NCI-H2171 (cell line): Measurements from ENCODE around the gene MAPK7.

Experiments used
- DNase-seq: peaks from one replicate; lab custom pipeline; 2025; lab: John Stamatoyannopoulos, UW

MAPK7 gene

GRCh38 chr17:19363460-19364035 is 14.8 kb upstream of the MAPK7 start:
- DNase-seq, result no peak

- DNase-seq, result no peak
Observed at GRCh38 chr17:19364699-19365498, 13.4 kb upstream of the MAPK7 start.

GRCh38 chr17:19365499-19365817 is 12.8 kb upstream of the MAPK7 start:
- DNase-seq, result no peak

- DNase-seq, result no peak
Observed at GRCh38 chr17:19365833-19366636, 12.3 kb upstream of the MAPK7 start.

- no peak for DNase-seq
Observed at GRCh38 chr17:19366637-19366972, 11.7 kb upstream of the MAPK7 start.

- no peak for DNase-seq
Observed at GRCh38 chr17:19368229-19368628, 10.1 kb upstream of the MAPK7 start.

GRCh38 chr17:19369107-19369778 is 9.1 kb upstream of the MAPK7 start:
- DNase-seq, result no peak

GRCh38 chr17:19369846-19370492 is 8.3 kb upstream of the MAPK7 start:
- DNase-seq, result no peak

GRCh38 chr17:19370493-19370960 is 7.8 kb upstream of the MAPK7 start:
- no peak for DNase-seq

- DNase-seq, result no peak
Observed at GRCh38 chr17:19371259-19372010, 6.9 kb upstream of the MAPK7 start.

- no peak for DNase-seq
Observed at GRCh38 chr17:19372011-19372370, 6.3 kb upstream of the MAPK7 start.

GRCh38 chr17:19372439-19372838 is 5.9 kb upstream of the MAPK7 start:
- no peak for DNase-seq

GRCh38 chr17:19372866-19373504 is 5.3 kb upstream of the MAPK7 start:
- DNase-seq, result no peak

GRCh38 chr17:19374136-19374535 is 4.2 kb upstream of the MAPK7 start:
- DNase-seq, result no peak

GRCh38 chr17:19375732-19376131 is 2.6 kb upstream of the MAPK7 start:
- DNase-seq, result no peak

GRCh38 chr17:19376811-19377210 is 1.5 kb upstream of the MAPK7 start:
- no peak for DNase-seq

GRCh38 chr17:19377602-19378415 is 489 bp upstream of the MAPK7 start:
- DNase-seq, result peak; percentile 97

- no peak for DNase-seq
Observed at GRCh38 chr17:19379361-19380065, 1.2 kb downstream of the MAPK7 start.
